ENCODE measurements around the gene TINAG. TPM values are rescaled to one million over a fixed set of nuclear protein-coding genes. Genes with fewer than 3 reads are reported as not detected.

The TINAG gene
- polyA plus RNA-seq, 1 experiment, result not detected

- CTCF ChIA-PET, result interaction anchor here (0.9 to 1.1 kb wide), 3 partner anchors 9 to 22 kb away, joined by 3 to 4 read pairs (median 4); no protein-coding TSS in a partner anchor
- Histone ChIP-seq H3K27me3 (ENCODE audit: control insufficient read depth, insufficient read depth, low read length) (no peaks in the 10 kb centered on the region), H3K4me3 (ENCODE audit: low read depth, low read length) (no peak overlapping the region), H3K36me3 (ENCODE audit: control insufficient read depth, insufficient read depth, low read length) (no peaks in the 10 kb centered on the region)
- no peak for DNase-seq (ENCODE audit: low read depth)
- POLR2A ChIA-PET, result interaction anchor here (0.6 kb wide), 1 partner anchor 70 kb away, joined by 6 read pairs; no protein-coding TSS in a partner anchor
- TF ChIP-seq CTCF (IDR thresholded peaks at IDR 0.05; ENCODE audit: insufficient read depth, low read depth, low read length), result no peak
Observed at GRCh38 chr6:54266400-54266923, 41.8 kb upstream of the TINAG start.

- no peak for DNase-seq (ENCODE audit: low read depth)
- Histone ChIP-seq H3K27me3 (ENCODE audit: control insufficient read depth, insufficient read depth, low read length) (no peaks in the 10 kb centered on the region), H3K36me3 (ENCODE audit: control insufficient read depth, insufficient read depth, low read length) (no peaks in the 10 kb centered on the region), H3K4me3 (ENCODE audit: low read depth, low read length) (no peak overlapping the region)
- ChIA-PET CTCF (interaction anchor here (0.6 to 2.1 kb wide), 6 partner anchors 14 to 809 kb away, joined by 3 to 9 read pairs (median 4); no protein-coding TSS in a partner anchor), POLR2A (no interaction called here)
- TF ChIP-seq CTCF (IDR thresholded peaks at IDR 0.05; ENCODE audit: insufficient read depth, low read depth, low read length), result peak; percentile 52
Observed at GRCh38 chr6:54267798-54268197, 40.4 kb upstream of the TINAG start.

- no peak for TF ChIP-seq CTCF (IDR thresholded peaks at IDR 0.05; ENCODE audit: insufficient read depth, low read depth, low read length)
- ChIA-PET POLR2A (no interaction called here), CTCF (interaction anchor here (1.9 kb wide), 1 partner anchor 287 kb away, joined by 7 read pairs; no protein-coding TSS in a partner anchor)
- H3K36me3 ChIP-seq (ENCODE audit: control insufficient read depth, insufficient read depth, low read length), result no peaks in the 10 kb centered on the region
- H3K27me3 ChIP-seq (ENCODE audit: control insufficient read depth, insufficient read depth, low read length), result no peaks in the 10 kb centered on the region
- DNase-seq (ENCODE audit: low read depth), result no peak
- no peak overlapping the region for H3K4me3 ChIP-seq (ENCODE audit: low read depth, low read length)
Observed at GRCh38 chr6:54273214-54273820, 34.9 kb upstream of the TINAG start.

GRCh38 chr6:54274383-54274782 is 33.9 kb upstream of the TINAG start:
- ChIA-PET POLR2A (no interaction called here), CTCF (no interaction called here)

More at GRCh38 chr6:54274383-54274782, 33.9 kb upstream of the TINAG start:
- Histone ChIP-seq H3K4me3 (ENCODE audit: low read depth, low read length) (no peak overlapping the region), H3K27me3 (ENCODE audit: control insufficient read depth, insufficient read depth, low read length) (no peaks in the 10 kb centered on the region), H3K36me3 (ENCODE audit: control insufficient read depth, insufficient read depth, low read length) (no peaks in the 10 kb centered on the region)
- TF ChIP-seq CTCF (IDR thresholded peaks at IDR 0.05; ENCODE audit: insufficient read depth, low read depth, low read length), result no peak
- DNase-seq (ENCODE audit: low read depth), result no peak
